Neural cell (in vitro differentiated cells): ENCODE data around the gene CEP170B. TPM values are rescaled to one million over a fixed set of nuclear protein-coding genes. Genes with fewer than 3 reads are reported as not detected.

Experiments
- H2AFZ ChIP-seq: fragments of 200-600, 300-800 bp; sonication (generic), shearing (Covaris generic); 2 replicates; pipeline ENCODE4 v1.6.0; 2014; ENCODE audit warnings: low read depth, mild to moderate bottlenecking, antibody characterized with exemption, low read length, moderate library complexity
- H3F3A ChIP-seq: fragments of 200-600 bp; shearing (Covaris generic); 2 replicates; pipeline ENCODE4 v1.6.1; 2016; ENCODE audit warnings: mild to moderate bottlenecking, moderate library complexity, mixed read lengths, antibody characterized with exemption, low read length; ENCODE audit not compliant: insufficient read depth, poor library complexity, severe bottlenecking
- H3K27ac ChIP-seq: fragments of 200-600, 300-800 bp; sonication (generic), shearing (Covaris generic); 2 replicates; pipeline ENCODE4 v1.5.1; 2014; ENCODE audit warnings: mild to moderate bottlenecking, low read length, moderate library complexity
- H3K27me3 ChIP-seq: fragments of 300-800, 200-600 bp; sonication (generic), shearing (Covaris generic); 2 replicates; pipeline ENCODE4 v1.6.0; 2014; ENCODE audit warnings: mild to moderate bottlenecking, low read depth, low read length, moderate library complexity; ENCODE audit not compliant: insufficient read depth
- H3K36me3 ChIP-seq: fragments of 300-800, 200-600 bp; sonication (generic), shearing (Covaris generic); 2 replicates; pipeline ENCODE4 v1.5.1; 2014; ENCODE audit warnings: mild to moderate bottlenecking, antibody characterized with exemption, low read length, moderate library complexity; ENCODE audit not compliant: insufficient read depth
- H3K4me2 ChIP-seq: fragments of 300-800, 200-600 bp; sonication (generic), shearing (Covaris generic); 2 replicates; pipeline ENCODE4 v1.6.0; 2014; ENCODE audit warnings: mild to moderate bottlenecking, low read length
- H3K4me3 ChIP-seq: fragments of 300-800, 200-600 bp; sonication (generic), shearing (Covaris generic); 2 replicates; pipeline ENCODE4 v1.5.1; 2014; ENCODE audit warnings: mild to moderate bottlenecking, low read length, moderate library complexity
- H3K79me2 ChIP-seq: fragments of 200-600 bp; shearing (Covaris generic); replicated peaks from 2 replicates; pipeline ENCODE4 v1.6.0; 2014; ENCODE audit warnings: mild to moderate bottlenecking, low read length, moderate library complexity; ENCODE audit not compliant: insufficient read depth
- H3K9ac ChIP-seq: fragments of 300-800, 200-600 bp; sonication (generic), shearing (Covaris generic); 2 replicates; pipeline ENCODE4 v1.6.1; 2016; ENCODE audit warnings: mild to moderate bottlenecking, low read length, mixed read lengths
- H3K9me2 ChIP-seq: fragments of 200-600 bp; shearing (Covaris generic); 2 replicates; pipeline ENCODE4 v1.6.1; 2016; ENCODE audit warnings: mild to moderate bottlenecking, low read length, mixed read lengths; ENCODE audit not compliant: insufficient read depth
- H3K9me3 ChIP-seq: fragments of 200-600, 300-800 bp; sonication (generic), shearing (Covaris generic); 2 replicates; pipeline ENCODE4 v1.6.1; 2016; ENCODE audit warnings: mild to moderate bottlenecking, mixed run types, low read length, moderate library complexity, mixed read lengths
- H4K20me1 ChIP-seq: fragments of 200-600 bp; shearing (Covaris generic); 2 replicates; pipeline ENCODE4 v1.6.1; 2016; ENCODE audit warnings: mild to moderate bottlenecking, mixed run types; ENCODE audit not compliant: insufficient read depth
- CTCF ChIP-seq: fragments of 450-650 bp; IDR thresholded peaks from 2 replicates; pipeline ENCODE4 v1.5.1; 2014; ENCODE audit warnings: antibody characterized with exemption, mild to moderate bottlenecking, moderate library complexity; ENCODE audit not compliant: poor library complexity, severe bottlenecking
- EP300 ChIP-seq: fragments of 450-650 bp; conservative IDR thresholded peaks from 2 replicates; pipeline ENCODE4 v1.6.1; 2014; ENCODE audit warnings: antibody characterized with exemption, mild to moderate bottlenecking, moderate library complexity; ENCODE audit not compliant: poor library complexity, severe bottlenecking
- EZH2 ChIP-seq: fragments of 200-600, 300-800 bp; shearing (Covaris generic), sonication (generic); IDR thresholded peaks from 2 replicates; pipeline ENCODE4 v1.6.1; 2014; ENCODE audit warnings: antibody characterized with exemption, low read length, borderline replicate concordance, mild to moderate bottlenecking; ENCODE audit not compliant: insufficient read depth, poor library complexity, severe bottlenecking
- MXI1 ChIP-seq: fragments of 450-650 bp; conservative IDR thresholded peaks from 2 replicates; pipeline ENCODE4 v1.6.1; 2014; ENCODE audit warnings: antibody characterized with exemption, mild to moderate bottlenecking; ENCODE audit not compliant: poor library complexity, severe bottlenecking
- POLR2AphosphoS5 ChIP-seq: IDR thresholded peaks from 2 replicates; pipeline ENCODE4 v1.6.1; 2012
- RAD21 ChIP-seq: fragments of 450-650 bp; conservative IDR thresholded peaks from 2 replicates; pipeline ENCODE4 v1.6.1; 2014; ENCODE audit warnings: antibody characterized with exemption, mild to moderate bottlenecking, moderate library complexity
- REST ChIP-seq: IDR thresholded peaks from 2 replicates; pipeline ENCODE4 v1.6.1; 2012; ENCODE audit warnings: borderline replicate concordance
- SMC3 ChIP-seq: fragments of 450-650 bp; conservative IDR thresholded peaks from 2 replicates; pipeline ENCODE4 v1.6.1; 2014; ENCODE audit warnings: antibody characterized with exemption, mild to moderate bottlenecking, moderate library complexity; ENCODE audit not compliant: poor library complexity
- TAF1 ChIP-seq: IDR thresholded peaks from 2 replicates; pipeline ENCODE4 v1.6.1; 2012; ENCODE audit warnings: low read depth
- polyA plus RNA-seq: library from polyadenylated mRNA; depleted of rRNA; stranded (reverse); fragments of >200 nt; gene quantifications from 2 replicates; pipeline ENCODE4 v1.2.3, GENCODE V29; 2014

The CEP170B gene
- polyA plus RNA-seq, 1 donor from 2014 or later, result 11.6 TPM

GRCh38 chr14:104865631-104866441 lies 768 bp downstream of the CEP170B start:
- H3K9ac ChIP-seq, result peak overlapping the region; percentile 87
- no peaks in the 10 kb centered on the region for H3K9me2 ChIP-seq
- TF ChIP-seq POLR2AphosphoS5 (no peak), MXI1 (peak; percentile 37)
- H3K27ac ChIP-seq, result no peak overlapping the region
- peaks cover 21% of the 10 kb centered on the region for H3K79me2 ChIP-seq
- no peak overlapping the region for H2AFZ ChIP-seq
- H3K27me3 ChIP-seq, result peaks cover 25% of the 10 kb centered on the region
- H3K4me3 ChIP-seq, result peak overlapping the region; percentile 94
- H3K4me2 ChIP-seq, result peak overlapping the region; percentile 94
- peaks cover 6% of the 10 kb centered on the region for H4K20me1 ChIP-seq
- H3F3A ChIP-seq, result no peaks in the 10 kb centered on the region
- H3K9me3 ChIP-seq, result no peaks in the 10 kb centered on the region
- H3K36me3 ChIP-seq, result no peaks in the 10 kb centered on the region

- Histone ChIP-seq H3F3A (no peaks in the 10 kb centered on the region), H3K4me3 (peak overlapping the region; percentile 94), H3K36me3 (no peaks in the 10 kb centered on the region), H3K9ac (peak overlapping the region; percentile 87), H3K27ac (no peak overlapping the region), H3K79me2 (peaks cover 21% of the 10 kb centered on the region), H3K4me2 (peak overlapping the region; percentile 94), H3K27me3 (peaks cover 25% of the 10 kb centered on the region), H2AFZ (no peak overlapping the region), H4K20me1 (peaks cover 6% of the 10 kb centered on the region), H3K9me3 (no peaks in the 10 kb centered on the region), H3K9me2 (no peaks in the 10 kb centered on the region)
- TF ChIP-seq SMC3, result no peak
- TF ChIP-seq REST, result no peak
- no peak for TF ChIP-seq EZH2
- TF ChIP-seq EP300, result no peak
- no peak for TF ChIP-seq MXI1
- TF ChIP-seq CTCF, result no peak
- no peak for TF ChIP-seq TAF1
- TF ChIP-seq POLR2AphosphoS5, result no peak
- no peak for TF ChIP-seq RAD21
These were observed 1.6 kb downstream of the CEP170B start for GRCh38 chr14:104866451-104867370.
